GM19238 (cell line): ENCODE measurements around the gene ZNF700.
"Not testable (repeated sequence)": the region's sequence is repeated elsewhere in the genome, so short reads cannot be mapped to it uniquely, and the experiment has no call there.

Experiments
- DNase-seq: peaks from one replicate; pipeline ENCODE4 v3.0.0; 2011; ENCODE audit warnings: low spot score; ENCODE audit not compliant: insufficient read length

ZNF700 gene

DNA sequence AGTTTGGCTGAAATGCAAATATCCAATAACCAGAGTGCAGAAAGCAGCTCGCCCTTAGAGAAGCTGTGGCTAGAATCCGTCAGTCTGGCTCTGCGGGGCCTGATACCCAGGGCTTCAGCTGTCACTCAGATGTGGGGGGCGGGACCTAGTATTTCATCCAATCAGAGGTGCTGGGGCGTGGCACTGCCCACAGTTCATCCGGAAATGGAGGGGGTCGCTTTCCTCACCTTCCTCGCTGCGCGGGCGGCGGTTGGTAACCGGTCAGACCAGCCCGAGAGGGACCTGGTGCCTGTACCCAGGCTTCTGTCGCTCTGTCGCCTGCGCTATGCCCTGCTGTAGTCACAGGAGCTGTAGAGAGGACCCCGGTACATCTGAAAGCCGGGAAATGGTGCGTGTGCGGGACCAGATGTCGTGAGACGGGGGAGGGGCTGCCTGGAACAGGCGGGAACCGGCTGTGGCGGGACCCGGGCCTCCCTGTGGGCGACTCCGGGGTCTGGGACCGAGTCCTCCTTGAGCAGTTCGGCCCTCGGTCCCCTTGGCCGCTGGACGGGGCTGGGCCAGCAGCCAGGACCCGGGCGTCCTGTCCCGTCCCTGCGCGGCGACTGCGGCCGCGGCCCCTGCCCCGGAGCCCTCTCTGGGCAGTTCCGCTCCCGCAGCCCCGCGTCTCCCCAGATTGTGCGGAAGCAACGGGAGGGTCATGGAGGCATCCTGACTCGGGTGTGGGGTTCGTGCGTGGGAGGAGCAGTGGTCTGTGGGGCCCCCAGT is at the start of gene ZNF700:
Gene ZNF700 (plus strand): TSS at position 222 of the 765 bp plus-strand sequence. CDS start 104 bp downstream, at position 326.
- peak; percentile 78 for DNase-seq

- not testable (repeated sequence) for DNase-seq
Observed at GRCh38 chr19:11879687-11880266, 45.1 kb upstream of the ZNF700 start.

DNA sequence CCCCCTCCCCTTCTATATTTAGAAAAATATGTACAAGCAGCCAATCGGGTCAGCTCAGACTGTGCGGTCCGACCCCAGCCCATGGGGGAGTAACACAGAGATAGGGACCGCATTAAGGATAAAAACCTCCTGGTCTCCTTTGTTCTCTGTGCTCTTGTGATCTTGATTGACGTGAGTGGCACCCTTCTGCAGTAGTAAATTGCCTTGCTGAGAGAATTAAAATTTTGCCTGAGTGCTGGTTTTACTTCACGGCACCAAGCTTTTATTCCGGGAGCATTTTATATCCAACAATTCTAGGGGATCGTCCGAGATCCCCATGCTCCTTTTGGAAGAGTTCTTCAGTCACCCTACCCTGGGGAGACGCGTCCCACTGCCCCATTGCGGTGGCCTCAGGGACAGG is 44.3 kb upstream of the ZNF700 start:
- DNase-seq = no peak

- DNase-seq = peak; percentile 15
Observed at GRCh38 chr19:11881151-11881800, 43.6 kb upstream of the ZNF700 start.

- DNase-seq = no peak
Observed at GRCh38 chr19:11882606-11883005, 42.3 kb upstream of the ZNF700 start.

GRCh38 chr19:11887234-11887610 is 37.7 kb upstream of the ZNF700 start:
- no peak for DNase-seq

GRCh38 chr19:11887611-11888531 is 37.0 kb upstream of the ZNF700 start, which contains the start of gene ZNF69:
ZNF69 (plus strand) TSS chr19:11887782; CDS start chr19:11887924, 142 bp downstream.
- DNase-seq = peak; percentile 40

GRCh38 chr19:11889901-11890300 is 35.0 kb upstream of the ZNF700 start:
- DNase-seq = not testable (repeated sequence)

GRCh38 chr19:11890634-11891033 is 34.3 kb upstream of the ZNF700 start:
- no peak for DNase-seq

GRCh38 chr19:11894851-11895250 is 30.1 kb upstream of the ZNF700 start:
- no peak for DNase-seq

DNA sequence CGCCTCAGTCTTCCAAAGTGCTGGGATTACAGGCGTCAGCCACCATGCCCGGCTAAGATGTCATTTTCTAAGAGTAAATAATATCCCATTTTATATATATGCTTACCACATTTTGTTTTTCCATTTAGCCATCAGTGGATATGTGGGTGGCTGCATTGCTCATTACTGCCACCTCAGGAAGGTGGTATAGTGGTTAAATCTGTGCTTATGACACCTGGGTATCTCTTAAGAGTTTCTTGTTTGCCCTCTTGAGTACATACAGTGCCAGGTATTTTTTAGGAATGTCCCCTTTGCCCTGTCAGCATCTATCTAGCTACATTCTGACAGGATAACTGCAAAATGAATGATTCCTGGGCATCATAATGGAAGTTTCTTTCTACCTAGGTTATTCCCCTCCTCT is 22.7 kb upstream of the ZNF700 start:
- DNase-seq = no peak

DNA sequence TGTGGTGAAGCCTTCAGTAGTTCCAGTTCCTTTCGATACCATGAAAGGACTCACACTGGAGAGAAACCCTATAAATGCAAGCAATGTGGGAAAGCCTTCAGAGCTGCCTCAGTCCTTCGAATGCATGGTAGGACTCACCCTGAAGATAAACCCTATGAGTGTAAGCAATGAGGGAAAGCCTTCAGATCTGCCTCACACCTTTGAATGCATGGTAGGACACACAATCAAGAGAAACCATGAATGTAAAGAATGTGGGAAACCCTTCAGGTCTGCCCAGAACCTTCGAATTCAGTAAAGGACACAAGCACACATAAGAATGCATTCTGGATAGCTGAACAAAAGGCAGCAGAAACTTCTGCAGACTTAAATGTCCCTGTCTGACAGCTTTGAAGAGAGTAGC is 19.0 kb upstream of the ZNF700 start:
- no peak for DNase-seq

DNA sequence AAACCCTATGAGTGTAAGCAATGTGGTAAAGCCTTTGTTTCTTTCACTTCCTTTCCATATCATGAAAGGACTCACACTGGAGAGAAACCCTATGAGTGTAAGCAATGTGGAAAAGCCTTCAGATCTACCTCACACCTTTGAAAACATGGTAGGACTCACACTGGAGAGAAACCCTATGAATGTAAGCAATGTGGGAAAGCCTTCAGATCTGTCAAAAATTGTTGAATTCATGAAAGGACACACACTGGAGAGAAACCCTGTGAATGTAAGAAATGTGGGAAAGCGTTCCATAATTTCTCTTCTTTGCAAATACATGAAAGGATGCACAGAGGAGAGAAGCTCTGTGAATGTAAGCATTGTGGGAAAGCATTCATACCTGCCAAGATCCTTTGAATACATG is 13.0 kb upstream of the ZNF700 start:
- not testable (repeated sequence) for DNase-seq

GRCh38 chr19:11914417-11915051 is 10.4 kb upstream of the ZNF700 start:
- not testable (repeated sequence) for DNase-seq

DNA sequence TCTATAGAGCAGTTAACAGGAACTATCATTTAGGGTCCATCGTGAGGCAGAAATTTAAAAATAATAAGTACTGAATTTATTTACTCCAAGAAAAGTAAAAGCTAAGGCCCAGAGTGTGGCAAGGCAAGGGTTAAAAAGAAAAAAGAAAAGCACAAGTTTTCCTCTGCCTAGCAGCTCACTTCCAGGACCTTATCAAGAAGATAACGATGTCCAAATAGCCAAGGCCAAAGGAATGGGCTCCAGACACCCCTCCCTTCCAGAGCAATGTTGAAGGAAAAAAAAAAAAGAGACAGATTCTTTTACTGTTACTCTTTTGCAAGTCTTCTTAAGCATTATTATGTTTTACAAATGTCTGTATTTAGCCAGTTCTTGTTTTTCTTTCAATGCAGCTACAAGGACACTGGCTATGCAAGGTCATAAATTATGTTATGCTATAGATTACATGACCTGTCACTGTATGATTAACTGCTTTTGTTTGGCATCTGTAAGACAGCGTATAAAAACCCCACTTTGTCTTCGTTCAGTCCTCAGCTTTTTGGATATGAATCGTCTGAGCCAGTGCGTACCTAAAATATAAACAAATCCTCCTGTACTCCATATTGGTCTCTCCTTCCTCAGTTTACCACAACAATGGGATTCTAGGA is 2.9 kb upstream of the ZNF700 start:
- no peak for DNase-seq

GRCh38 chr19:11925651-11926187 is 812 bp downstream of the ZNF700 start:
- not testable (repeated sequence) for DNase-seq

DNA sequence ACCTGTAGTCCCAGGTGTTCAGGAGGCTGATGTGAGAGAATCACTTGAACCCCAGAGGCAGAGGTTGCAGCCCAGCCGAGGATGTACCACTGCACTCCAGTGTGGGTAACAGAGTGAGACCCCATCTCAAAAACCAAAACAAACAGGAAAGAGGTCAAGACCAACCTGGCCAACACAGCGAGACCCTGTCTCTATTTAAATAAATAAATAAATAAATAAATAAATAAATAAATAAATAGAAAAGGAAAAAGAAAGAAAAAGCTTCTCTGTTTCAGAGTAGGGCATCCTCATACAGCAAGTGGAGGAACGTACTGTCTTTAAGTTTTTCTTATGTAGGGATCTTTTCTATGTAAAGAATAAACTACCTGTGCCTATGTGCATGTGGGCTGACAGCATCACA is 2.3 kb downstream of the ZNF700 start:
- DNase-seq = no peak

- DNase-seq = no peak
Observed at GRCh38 chr19:11931051-11931450, 6.1 kb downstream of the ZNF700 start.

DNA sequence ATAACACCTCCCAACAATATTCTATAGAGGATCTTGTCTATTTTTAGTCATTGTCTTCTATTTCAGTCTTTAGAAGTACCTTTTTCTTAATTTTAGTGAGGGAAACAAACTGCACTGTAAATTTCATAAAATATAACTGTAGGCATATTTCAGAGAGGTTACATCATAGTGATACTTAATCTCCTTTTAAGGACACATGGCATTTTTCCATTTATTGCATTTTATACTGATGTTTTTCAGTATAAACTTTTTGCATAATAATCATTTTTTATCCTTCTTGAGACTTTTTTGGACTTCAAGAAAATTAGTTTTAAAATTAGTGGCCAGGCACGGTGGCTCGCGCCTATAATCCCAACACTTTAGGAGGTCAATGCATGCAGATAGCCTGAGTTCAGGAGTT is 6.6 kb downstream of the ZNF700 start:
- no peak for DNase-seq

DNA sequence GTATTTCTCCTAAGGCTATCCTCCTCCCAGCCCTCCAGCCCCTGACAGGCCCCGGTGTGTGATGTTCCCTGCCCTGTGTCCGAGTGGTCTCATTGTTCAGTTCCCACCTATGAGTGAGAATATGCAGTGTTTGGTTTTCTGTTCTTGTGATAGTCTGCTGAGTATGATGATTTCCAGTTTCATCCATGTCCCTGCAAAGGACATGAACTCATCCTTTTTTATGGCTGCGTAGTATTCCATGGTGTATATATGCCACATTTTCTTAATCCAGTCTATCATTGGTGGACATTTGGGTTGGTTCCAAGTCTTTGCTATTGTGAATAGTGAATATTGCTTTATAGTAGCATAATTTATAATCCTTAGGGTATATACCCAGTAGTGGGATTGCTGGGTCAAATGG is 10.9 kb downstream of the ZNF700 start:
- DNase-seq = not testable (repeated sequence)
